ENCODE data around the gene REXO1.

DNA sequence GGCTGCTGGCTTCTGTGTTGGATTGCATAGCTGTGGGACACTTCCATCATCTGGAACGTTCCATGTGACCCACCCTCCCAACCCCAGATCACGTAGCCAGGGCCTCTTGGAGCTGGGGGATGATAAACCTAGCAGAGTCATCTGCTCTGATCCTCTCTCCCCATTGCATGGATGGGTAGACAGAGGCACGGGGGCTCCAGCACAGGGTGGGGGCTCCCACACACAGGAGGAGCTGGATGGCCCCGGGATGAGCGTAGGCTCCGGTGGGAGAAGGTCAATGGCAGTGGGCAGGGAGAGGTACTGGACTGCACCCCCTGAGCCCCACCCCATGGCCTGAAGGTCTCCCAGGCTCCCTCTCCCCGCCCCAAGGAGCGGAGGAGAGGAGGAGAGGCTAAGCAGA lies 61.6 kb downstream of the REXO1 start:
- TF ChIP-seq, protein P1, sequence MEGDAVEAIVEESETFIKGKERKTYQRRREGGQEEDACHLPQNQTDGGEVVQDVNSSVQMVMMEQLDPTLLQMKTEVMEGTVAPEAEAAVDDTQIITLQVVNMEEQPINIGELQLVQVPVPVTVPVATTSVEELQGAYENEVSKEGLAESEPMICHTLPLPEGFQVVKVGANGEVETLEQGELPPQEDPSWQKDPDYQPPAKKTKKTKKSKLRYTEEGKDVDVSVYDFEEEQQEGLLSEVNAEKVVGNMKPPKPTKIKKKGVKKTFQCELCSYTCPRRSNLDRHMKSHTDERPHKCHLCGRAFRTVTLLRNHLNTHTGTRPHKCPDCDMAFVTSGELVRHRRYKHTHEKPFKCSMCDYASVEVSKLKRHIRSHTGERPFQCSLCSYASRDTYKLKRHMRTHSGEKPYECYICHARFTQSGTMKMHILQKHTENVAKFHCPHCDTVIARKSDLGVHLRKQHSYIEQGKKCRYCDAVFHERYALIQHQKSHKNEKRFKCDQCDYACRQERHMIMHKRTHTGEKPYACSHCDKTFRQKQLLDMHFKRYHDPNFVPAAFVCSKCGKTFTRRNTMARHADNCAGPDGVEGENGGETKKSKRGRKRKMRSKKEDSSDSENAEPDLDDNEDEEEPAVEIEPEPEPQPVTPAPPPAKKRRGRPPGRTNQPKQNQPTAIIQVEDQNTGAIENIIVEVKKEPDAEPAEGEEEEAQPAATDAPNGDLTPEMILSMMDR (IDR thresholded peaks at IDR 0.05): no peak
- TF ChIP-seq POLR2AphosphoS5 (IDR thresholded peaks at IDR 0.05) (no peak), POLR2A (IDR thresholded peaks at IDR 0.05) (no peak)
